ENCODE results near the gene CCDC9B. TPM values are rescaled to one million over a fixed set of nuclear protein-coding genes. Genes with fewer than 3 reads are reported as not detected.

The CCDC9B gene
- total and polyA plus RNA-seq, 2 of the 4 experiments (the other 2 are of a cell fraction) = 19.7 to 30.9 TPM

GRCh38 chr15:40346579-40347558, 6.1 kb upstream of the CCDC9B start (continued):
- TF ChIP-seq ELK1 (IDR thresholded peaks at IDR 0.05; ENCODE audit: borderline replicate concordance, low read depth, low read length) (no peak), RAD21 (IDR thresholded peaks at IDR 0.05; ENCODE audit: low read length) (no peak)

All from IMR-90 (cell line).